Measurements from ENCODE around the gene PPP1R36.

DNA sequence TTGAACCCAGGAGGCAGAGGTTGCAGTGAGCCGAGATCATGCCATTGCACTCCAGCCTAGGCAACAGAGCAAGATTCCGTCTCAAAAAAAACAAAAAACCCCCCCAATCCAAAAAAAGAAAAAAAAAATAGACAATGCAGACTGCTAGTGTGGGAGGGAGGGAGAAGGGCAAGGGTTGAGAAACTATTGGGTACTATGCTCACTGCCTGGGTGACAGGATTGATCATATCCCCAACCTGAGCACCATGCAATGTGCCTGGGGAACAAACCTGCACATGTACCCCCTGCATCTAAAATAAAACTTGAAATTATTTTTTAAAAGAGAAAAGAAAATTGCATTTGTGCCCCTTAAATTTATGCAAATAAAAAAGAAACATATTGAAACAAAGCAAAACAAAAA is 88.9 kb downstream of the PPP1R36 start:
- TF ChIP-seq, protein P1, sequence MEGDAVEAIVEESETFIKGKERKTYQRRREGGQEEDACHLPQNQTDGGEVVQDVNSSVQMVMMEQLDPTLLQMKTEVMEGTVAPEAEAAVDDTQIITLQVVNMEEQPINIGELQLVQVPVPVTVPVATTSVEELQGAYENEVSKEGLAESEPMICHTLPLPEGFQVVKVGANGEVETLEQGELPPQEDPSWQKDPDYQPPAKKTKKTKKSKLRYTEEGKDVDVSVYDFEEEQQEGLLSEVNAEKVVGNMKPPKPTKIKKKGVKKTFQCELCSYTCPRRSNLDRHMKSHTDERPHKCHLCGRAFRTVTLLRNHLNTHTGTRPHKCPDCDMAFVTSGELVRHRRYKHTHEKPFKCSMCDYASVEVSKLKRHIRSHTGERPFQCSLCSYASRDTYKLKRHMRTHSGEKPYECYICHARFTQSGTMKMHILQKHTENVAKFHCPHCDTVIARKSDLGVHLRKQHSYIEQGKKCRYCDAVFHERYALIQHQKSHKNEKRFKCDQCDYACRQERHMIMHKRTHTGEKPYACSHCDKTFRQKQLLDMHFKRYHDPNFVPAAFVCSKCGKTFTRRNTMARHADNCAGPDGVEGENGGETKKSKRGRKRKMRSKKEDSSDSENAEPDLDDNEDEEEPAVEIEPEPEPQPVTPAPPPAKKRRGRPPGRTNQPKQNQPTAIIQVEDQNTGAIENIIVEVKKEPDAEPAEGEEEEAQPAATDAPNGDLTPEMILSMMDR (IDR thresholded peaks at IDR 0.05) = no peak
- TF ChIP-seq POLR2A (IDR thresholded peaks at IDR 0.05; ENCODE audit: low read depth) (no peak), EP300 (IDR thresholded peaks at IDR 0.05) (no peak), POLR2AphosphoS5 (IDR thresholded peaks at IDR 0.05) (no peak)

Data from esophagus muscularis mucosa (tissue), 4 donors.